ENCODE measurements around the gene LRRC7. TPM values are rescaled to one million over a fixed set of nuclear protein-coding genes. Genes with fewer than 3 reads are reported as not detected.

Gene LRRC7
- polyA plus RNA-seq, 1 donor from 2014 or later, result 141 TPM

- Histone ChIP-seq H3F3A (ENCODE audit: insufficient read depth, low read length, poor library complexity, severe bottlenecking) (peaks cover 3% of the 10 kb centered on the region), H3K4me2 (ENCODE audit: low read length) (no peak overlapping the region), H3K27ac (ENCODE audit: low read length) (no peak overlapping the region), H3K79me2 (replicated peaks; ENCODE audit: insufficient read depth, low read length) (no peaks in the 10 kb centered on the region), H2AFZ (ENCODE audit: low read depth, low read length) (no peak overlapping the region), H3K4me3 (ENCODE audit: low read length) (no peak overlapping the region), H3K9me3 (ENCODE audit: low read length) (no peaks in the 10 kb centered on the region), H3K9me2 (ENCODE audit: insufficient read depth, low read length) (no peaks in the 10 kb centered on the region), H3K27me3 (ENCODE audit: insufficient read depth, low read depth, low read length) (no peaks in the 10 kb centered on the region), H3K36me3 (ENCODE audit: insufficient read depth, low read length) (no peaks in the 10 kb centered on the region), H4K20me1 (ENCODE audit: insufficient read depth) (no peaks in the 10 kb centered on the region), H3K9ac (ENCODE audit: low read length) (no peak overlapping the region)
- TF ChIP-seq CTCF (IDR thresholded peaks at IDR 0.05; ENCODE audit: poor library complexity, severe bottlenecking) (no peak), TAF1 (IDR thresholded peaks at IDR 0.05; ENCODE audit: low read depth) (no peak), MXI1 (conservative IDR thresholded peaks at IDR 0.05; ENCODE audit: poor library complexity, severe bottlenecking) (no peak), EP300 (conservative IDR thresholded peaks at IDR 0.05; ENCODE audit: poor library complexity, severe bottlenecking) (no peak), REST (IDR thresholded peaks at IDR 0.05; ENCODE audit: borderline replicate concordance) (no peak)
Observed at GRCh38 chr1:69728206-69728605, 160.5 kb downstream of the LRRC7 start.

GRCh38 chr1:69733061-69733460, 165.3 kb downstream of the LRRC7 start:
- H3K9me3 ChIP-seq (ENCODE audit: low read length), result peaks cover 3% of the 10 kb centered on the region
- H3K4me2 ChIP-seq (ENCODE audit: low read length), result no peak overlapping the region
- H3K4me3 ChIP-seq (ENCODE audit: low read length), result no peak overlapping the region
- H3K9ac ChIP-seq (ENCODE audit: low read length), result no peak overlapping the region
- no peak overlapping the region for H2AFZ ChIP-seq (ENCODE audit: low read depth, low read length)
- H3K27ac ChIP-seq (ENCODE audit: low read length), result no peak overlapping the region
- no peaks in the 10 kb centered on the region for H3K36me3 ChIP-seq (ENCODE audit: insufficient read depth, low read length)
- H4K20me1 ChIP-seq (ENCODE audit: insufficient read depth), result no peaks in the 10 kb centered on the region
- H3F3A ChIP-seq (ENCODE audit: insufficient read depth, low read length, poor library complexity, severe bottlenecking), result peaks cover 3% of the 10 kb centered on the region
- no peaks in the 10 kb centered on the region for H3K79me2 ChIP-seq (replicated peaks; ENCODE audit: insufficient read depth, low read length)
- TF ChIP-seq POLR2AphosphoS5 (IDR thresholded peaks at IDR 0.05) (no peak), MXI1 (conservative IDR thresholded peaks at IDR 0.05; ENCODE audit: poor library complexity, severe bottlenecking) (no peak), EP300 (conservative IDR thresholded peaks at IDR 0.05; ENCODE audit: poor library complexity, severe bottlenecking) (no peak), RAD21 (conservative IDR thresholded peaks at IDR 0.05) (no peak), REST (IDR thresholded peaks at IDR 0.05; ENCODE audit: borderline replicate concordance) (no peak), TAF1 (IDR thresholded peaks at IDR 0.05; ENCODE audit: low read depth) (no peak), EZH2 (IDR thresholded peaks at IDR 0.05; ENCODE audit: borderline replicate concordance, insufficient read depth, low read length, poor library complexity, severe bottlenecking) (no peak)
- H3K27me3 ChIP-seq (ENCODE audit: insufficient read depth, low read depth, low read length), result no peaks in the 10 kb centered on the region
- no peaks in the 10 kb centered on the region for H3K9me2 ChIP-seq (ENCODE audit: insufficient read depth, low read length)

All from neural cell (in vitro differentiated cells).